Kidney (tissue), 14 donors: ENCODE results near the gene TEAD1. TPM values are rescaled to one million over a fixed set of nuclear protein-coding genes. Genes with fewer than 3 reads are reported as not detected.

Experiments
- DNase-seq, 5 donors: peaks; one replicate each; pipeline ENCODE4 v3.0.0-alpha.2; 2013 to 2020
- FAIRE-seq: peaks from 2 replicates; lab custom pipeline; 2012; peaks lifted over from hg19 to GRCh38; lab: Jason Lieb, UNC
- H3K27ac ChIP-seq, 2 donors: one replicate each; pipeline ENCODE4 v1.7.0; 2013; ENCODE audit warnings: low read depth in 2 of 2, low read length in 2 of 2, inconsistent platforms in 1 of 2
- H3K27me3 ChIP-seq: one replicate; pipeline ENCODE4 v1.7.1; 2013; ENCODE audit warnings: low read length, inconsistent platforms; ENCODE audit not compliant: control insufficient read depth, insufficient read depth
- H3K36me3 ChIP-seq, 3 donors: one replicate each; pipeline versions ENCODE4 v1.7.0 to v1.7.1; 2013; ENCODE audit warnings: low read length in 3 of 3, control low read depth in 1 of 3, inconsistent platforms in 1 of 3; ENCODE audit not compliant: insufficient read depth in 3 of 3, control insufficient read depth in 2 of 3
- H3K4me1 ChIP-seq, 3 donors: one replicate each; pipeline versions ENCODE4 v1.7.0 to v1.7.1; 2013; ENCODE audit warnings: low read length in 3 of 3, inconsistent platforms in 1 of 3, low read depth in 1 of 3; ENCODE audit not compliant: control insufficient read depth in 2 of 3, insufficient read depth in 2 of 3
- H3K4me3 ChIP-seq, 3 donors: one replicate each; pipeline versions ENCODE4 v1.7.0 to v1.8.1; 2013; ENCODE audit warnings: low read length in 3 of 3, control low read depth in 1 of 3, inconsistent platforms in 1 of 3
- H3K9ac ChIP-seq, 3 donors: one replicate each; pipeline versions ENCODE4 v1.7.0 to v1.7.1; 2013; ENCODE audit warnings: low read length in 3 of 3, control low read depth in 1 of 3, inconsistent platforms in 1 of 3
- H3K9me3 ChIP-seq, 3 donors: one replicate each; pipeline versions ENCODE4 v1.7.0 to v1.7.1; 2013; ENCODE audit warnings: low read length in 3 of 3, control low read depth in 1 of 3, inconsistent platforms in 1 of 3; ENCODE audit not compliant: control insufficient read depth in 2 of 3, insufficient read depth in 1 of 3
- intact Hi-C: fragments of 100-400 bp; cut with DNase I; formaldehyde crosslinking; loops from one replicate; pipeline ENCODE4 v1.11.1; 2022
- polyA plus RNA-seq: library from polyadenylated mRNA; stranded (reverse); fragments of 350-450 nt; fragmentation: Illumina TruSeq; extraction: RNeasy Lipid Tissue Mini Kit (QIAGEN cat#74804); gene quantifications from one replicate; pipeline ENCODE4 v1.2.3, GENCODE V29; 2014; ENCODE audit warnings: low read depth, low replicate concordance; ENCODE audit not compliant: insufficient read depth
- total RNA-seq: library from RNA; stranded (reverse); fragmentation: NEBNext Ultra II Directional; extraction: Animal tissue kit (Norgen Biotek cat#: 25700); gene quantifications from one replicate; pipeline ENCODE4 v1.2.1, GENCODE V29; 2021
- TF ChIP-seq, protein P1 (sequence below): IDR thresholded peaks from 3 replicates; pipeline ENCODE4 v1.5.1; 2012; ENCODE audit warnings: mild to moderate bottlenecking, moderate library complexity, borderline replicate concordance; ENCODE audit not compliant: insufficient read depth; ENCODE audit errors: extremely low read depth
- donor health status: control.
- donor health status: control.
- donor health status: control.
- donor health status: control.
- donor health status: control.
- donor health status: DM: yes; HTN: yes; CAD: no.
- donor health status: Normal renal cell carcinoma (clear cell type).

Gene TEAD1
- total and polyA plus RNA-seq, 2 donors from 2014 or later, result 7.6 to 77.2 TPM

- no peak for DNase-seq
- Histone ChIP-seq H3K9me3 (no peaks in the 10 kb centered on the region), H3K4me1 (peaks cover 0 to 37% (median 21%) of the 10 kb centered on the region in 3 donors), H3K36me3 (no peaks in the 10 kb centered on the region), H3K27me3 (no peaks in the 10 kb centered on the region), H3K27ac (no peak overlapping the region), H3K9ac (no peak overlapping the region), H3K4me3 (no peak overlapping the region)
- intact Hi-C loops, result no loop called here
- TF ChIP-seq, protein P1, sequence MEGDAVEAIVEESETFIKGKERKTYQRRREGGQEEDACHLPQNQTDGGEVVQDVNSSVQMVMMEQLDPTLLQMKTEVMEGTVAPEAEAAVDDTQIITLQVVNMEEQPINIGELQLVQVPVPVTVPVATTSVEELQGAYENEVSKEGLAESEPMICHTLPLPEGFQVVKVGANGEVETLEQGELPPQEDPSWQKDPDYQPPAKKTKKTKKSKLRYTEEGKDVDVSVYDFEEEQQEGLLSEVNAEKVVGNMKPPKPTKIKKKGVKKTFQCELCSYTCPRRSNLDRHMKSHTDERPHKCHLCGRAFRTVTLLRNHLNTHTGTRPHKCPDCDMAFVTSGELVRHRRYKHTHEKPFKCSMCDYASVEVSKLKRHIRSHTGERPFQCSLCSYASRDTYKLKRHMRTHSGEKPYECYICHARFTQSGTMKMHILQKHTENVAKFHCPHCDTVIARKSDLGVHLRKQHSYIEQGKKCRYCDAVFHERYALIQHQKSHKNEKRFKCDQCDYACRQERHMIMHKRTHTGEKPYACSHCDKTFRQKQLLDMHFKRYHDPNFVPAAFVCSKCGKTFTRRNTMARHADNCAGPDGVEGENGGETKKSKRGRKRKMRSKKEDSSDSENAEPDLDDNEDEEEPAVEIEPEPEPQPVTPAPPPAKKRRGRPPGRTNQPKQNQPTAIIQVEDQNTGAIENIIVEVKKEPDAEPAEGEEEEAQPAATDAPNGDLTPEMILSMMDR, result no peak
- no peak for FAIRE-seq
Measured at GRCh38 chr11:12717851-12718291, 43.6 kb downstream of the TEAD1 start.

GRCh38 chr11:12719221-12719620 lies 45.0 kb downstream of the TEAD1 start:
- Histone ChIP-seq H3K27ac (no peak overlapping the region), H3K4me3 (no peak overlapping the region), H3K4me1 (peaks cover 13 to 45% (median 29%) of the 10 kb centered on the region in 3 donors), H3K36me3 (no peaks in the 10 kb centered on the region), H3K9me3 (no peaks in the 10 kb centered on the region), H3K27me3 (no peaks in the 10 kb centered on the region), H3K9ac (no peak overlapping the region)
- intact Hi-C loops, result no loop called here
- DNase-seq (no peak), FAIRE-seq (no peak)
- TF ChIP-seq, protein P1, result no peak

DNA sequence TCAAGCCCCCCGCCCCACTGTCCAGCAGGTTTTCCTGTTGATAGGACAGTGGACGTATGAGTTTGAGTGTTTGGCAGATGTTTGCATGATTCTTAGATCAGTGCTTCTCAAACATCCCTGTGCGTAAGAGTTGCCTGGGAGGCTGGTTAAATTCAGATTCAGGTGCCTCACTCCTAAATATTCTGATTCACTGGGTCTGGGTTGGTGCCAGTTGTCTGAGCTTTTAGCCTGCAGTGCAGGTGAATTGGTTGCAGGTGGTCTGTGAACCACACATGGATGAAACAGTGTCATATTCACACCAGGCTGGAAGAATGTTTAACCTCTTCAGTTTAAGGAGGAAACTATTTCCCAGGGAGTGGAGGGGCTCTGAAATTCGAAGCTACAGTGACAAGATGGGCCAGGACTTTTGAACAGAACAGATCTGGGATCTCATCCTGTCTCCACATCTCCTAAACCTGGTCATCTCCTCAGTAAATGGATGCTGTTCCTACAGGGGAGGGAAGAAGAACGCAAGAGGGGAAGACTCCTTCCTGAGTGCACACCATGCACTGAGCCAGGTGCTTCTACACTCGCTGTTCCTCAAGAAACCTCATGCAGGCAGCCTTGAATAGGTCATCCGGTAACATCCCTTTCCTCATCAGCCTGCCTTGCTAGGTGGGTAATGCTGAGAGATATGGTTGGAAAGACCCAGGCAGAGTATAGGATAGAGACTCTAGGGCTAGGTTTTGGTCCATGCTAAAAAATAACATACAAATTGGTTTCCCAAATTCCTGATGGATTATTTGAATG lies 47.8 kb downstream of the TEAD1 start:
- FAIRE-seq (no peak), DNase-seq (no peak)
- H3K36me3 ChIP-seq, result no peaks in the 10 kb centered on the region
- no peaks in the 10 kb centered on the region for H3K9me3 ChIP-seq
- H3K4me1 ChIP-seq, result peaks cover 24 to 50% (median 30%) of the 10 kb centered on the region in 3 donors
- no peak overlapping the region for H3K9ac ChIP-seq
- no peak overlapping the region for H3K4me3 ChIP-seq
- intact Hi-C loops, result no loop called here
- TF ChIP-seq, protein P1, result no peak
- H3K27ac ChIP-seq, result no peak overlapping the region
- H3K27me3 ChIP-seq, result no peaks in the 10 kb centered on the region
